HepG2 (cell line): Measurements from ENCODE around the gene GLIS1. TPM values are rescaled to one million over a fixed set of nuclear protein-coding genes. Genes with fewer than 3 reads are reported as not detected.

Experiments
- ATAC-seq: fragments of 200-7000 bp; cut with Tn5 transposase; 3 replicates; pipeline ENCODE4 v1.9.1; 2020; ENCODE audit warnings: mild to moderate bottlenecking, moderate library complexity
- BruUV-seq: library from RNA; stranded (reverse); fragments of 400-500 nt; replicated peaks from 2 replicates; lab custom pipeline; 2021; lab: Mats Ljungman, UMichigan
- CTCF ChIA-PET: fragments of 300-600 bp; formaldehyde crosslinking; extraction: SDS; loops from one replicate; lab custom pipeline; 2021; ENCODE audit warnings: low total read pairs, inconsistent platforms, low intra/inter-chr PET ratio; lab: Yijun Ruan, JAX
- POLR2A ChIA-PET: fragments of 350-600 bp; sonication (Branson Sonifier 250); formaldehyde crosslinking; loops from one replicate; lab custom pipeline; 2020; ENCODE audit warnings: antibody characterized with exemption, inconsistent platforms; lab: Yijun Ruan, JAX
- DNase-seq: peaks from one replicate; pipeline ENCODE4 v3.0.0-alpha.2; 2015; ENCODE audit warnings: low spot score
- FAIRE-seq: peaks from 3 replicates; lab custom pipeline; 2011; peaks lifted over from hg19 to GRCh38; lab: Jason Lieb, UNC
- H2AFZ ChIP-seq: one replicate; pipeline ENCODE4 v1.6.1; 2011; ENCODE audit warnings: low read length, inconsistent platforms
- H3K27ac ChIP-seq: fragments of 300-600 bp; 3 replicates; pipeline ENCODE4 v1.8.0; 2011; ENCODE audit warnings: mixed run types, mild to moderate bottlenecking, mixed read lengths, low read length, inconsistent platforms; ENCODE audit not compliant: insufficient read depth; ENCODE audit errors: extremely low read length
- H3K27me3 ChIP-seq, 2 experiments: fragments of 200-600 bp in 1 of 2; 2 replicates in 1 of 2; 3 replicates in 1 of 2; pipeline versions ENCODE4 v1.6.0 to v1.8.0; 2011; ENCODE audit warnings: low read length in 2 of 2, mild to moderate bottlenecking in 2 of 2, moderate library complexity in 2 of 2, inconsistent platforms in 1 of 2; ENCODE audit not compliant: insufficient read depth in 2 of 2, control insufficient read depth in 1 of 2
- H3K36me3 ChIP-seq, 2 experiments: fragments of 200-600 bp in 1 of 2; replicated peaks in 1 of 2; 2 replicates in 1 of 2; 3 replicates in 1 of 2; pipeline versions ENCODE4 v1.5.1 to v1.8.0; 2011; ENCODE audit warnings: low read length in 2 of 2, inconsistent platforms in 1 of 2; ENCODE audit not compliant: insufficient read depth in 2 of 2, control insufficient read depth in 1 of 2
- H3K4me1 ChIP-seq: 2 replicates; pipeline ENCODE4 v1.5.1; 2012; ENCODE audit warnings: low read length, inconsistent platforms; ENCODE audit not compliant: insufficient read depth
- H3K4me2 ChIP-seq: 2 replicates; pipeline ENCODE4 v1.6.0; 2011; ENCODE audit warnings: low read depth, low read length, inconsistent platforms
- H3K4me3 ChIP-seq, 3 experiments: fragments of 200-600 bp in 1 of 3; sonication (generic), shearing (Covaris generic) in 1 of 3; replicated peaks in 1 of 3; 2 replicates each; pipeline ENCODE4 v1.5.1; 2011 to 2016; ENCODE audit warnings: low read length in 3 of 3, inconsistent platforms in 2 of 3, low read depth in 2 of 3, mild to moderate bottlenecking in 2 of 3, control low read depth in 1 of 3, mixed read lengths in 1 of 3; ENCODE audit not compliant: insufficient read depth in 1 of 3
- H3K79me2 ChIP-seq: one replicate; pipeline ENCODE4 v1.6.1; 2011; ENCODE audit warnings: low read length, inconsistent platforms; ENCODE audit not compliant: insufficient read depth
- H3K9ac ChIP-seq: 2 replicates; pipeline ENCODE4 v1.6.0; 2011; ENCODE audit warnings: mild to moderate bottlenecking, low read depth, low read length, inconsistent platforms; ENCODE audit not compliant: insufficient read depth
- H3K9me3 ChIP-seq: 2 replicates; pipeline ENCODE4 v1.5.1; 2012; ENCODE audit warnings: mild to moderate bottlenecking, low read length
- H4K20me1 ChIP-seq: 2 replicates; pipeline ENCODE4 v1.6.0; 2011; ENCODE audit warnings: inconsistent platforms, mild to moderate bottlenecking, low read length, moderate library complexity; ENCODE audit not compliant: insufficient read depth
- CEBPB ChIP-seq: IDR thresholded peaks from 2 replicates; pipeline ENCODE4 v1.6.1; 2011; ENCODE audit warnings: low read depth, low read length, improper control_type of control experiment, borderline replicate concordance
- ELF4 ChIP-seq: sonication (generic); formaldehyde crosslinking; IDR thresholded peaks from 2 replicates; pipeline ENCODE4 v1.5.0; 2020; ENCODE audit warnings: missing genetic modification reagents, mild to moderate bottlenecking, moderate library complexity, borderline replicate concordance
- GRHL1 ChIP-seq: sonication (generic); formaldehyde crosslinking; conservative IDR thresholded peaks from 2 replicates; pipeline ENCODE4 v1.8.0; 2022; ENCODE audit warnings: missing genetic modification reagents
- HNF4A ChIP-seq: sonication (generic); formaldehyde crosslinking; IDR thresholded peaks from 2 replicates; pipeline ENCODE4 v1.4.0; 2020; ENCODE audit warnings: missing genetic modification reagents
- MTF1 ChIP-seq: sonication (generic); formaldehyde crosslinking; IDR thresholded peaks from 2 replicates; pipeline ENCODE4 v1.5.0; 2020; ENCODE audit warnings: missing genetic modification reagents
- POLR2G ChIP-seq: fragments of 200-400 bp; formaldehyde crosslinking; IDR thresholded peaks from 2 replicates; pipeline ENCODE4 v1.6.1; 2018; ENCODE audit warnings: mild to moderate bottlenecking, low read depth, low read length, moderate library complexity
- PTBP1 ChIP-seq: fragments of 200-400 bp; formaldehyde crosslinking; IDR thresholded peaks from 2 replicates; pipeline ENCODE4 v1.6.1; 2018; ENCODE audit warnings: low read length, low read depth; ENCODE audit not compliant: poor library complexity, severe bottlenecking
- TRIM24 ChIP-seq: sonication (generic); formaldehyde crosslinking; IDR thresholded peaks from 2 replicates; pipeline ENCODE4 v1.8.0; 2022; ENCODE audit warnings: mild to moderate bottlenecking, missing genetic modification reagents
- ZNF12 ChIP-seq: sonication (generic); formaldehyde crosslinking; IDR thresholded peaks from 2 replicates; pipeline ENCODE4 v1.5.0; 2020; ENCODE audit warnings: missing genetic modification reagents
- ZNF280D ChIP-seq: sonication (generic); formaldehyde crosslinking; IDR thresholded peaks from 2 replicates; pipeline ENCODE4 v1.5.1; 2020; ENCODE audit warnings: mild to moderate bottlenecking, missing genetic modification reagents
- ZNF549 ChIP-seq: sonication (generic); formaldehyde crosslinking; IDR thresholded peaks from 2 replicates; pipeline ENCODE4 v1.5.0; 2020; ENCODE audit warnings: missing genetic modification reagents
- WGBS: methylation state at CpG from one replicate; pipeline ENCODE4 v1.1.6; 2017; ENCODE audit warnings: low lambda C conversion rate; 5-methylcytosine and 5-hydroxymethylcytosine counted together
- in situ Hi-C: cut with HindIII; loops from 2 replicates; pipeline ENCODE4 v1.10.0; 2017; ENCODE audit warnings: low pct_unique_long_range_greater_than_20kb; ENCODE audit not compliant: extremely low pct_ligation_motif_present
- intact Hi-C: fragments of 100-400 bp; cut with micrococcal nuclease; formaldehyde crosslinking; loops from one replicate; pipeline ENCODE4 v1.10.0; 2022; ENCODE audit not compliant: unreplicated experiment
- polyA plus RNA-seq, 8 experiments: library from polyadenylated mRNA; depleted of rRNA in 3 of 8; stranded (reverse) in 7 of 8; unstranded in 1 of 8; fragments of >200 nt; fragmentation: Illumina TruSeq in 4 of 8; extraction: Trizol in 4 of 8; gene quantifications; 2 replicates each; pipeline versions ENCODE4 v1.2.1 to v1.2.3, GENCODE V29; 2011 to 2016; ENCODE audit warnings: low read depth in 4 of 8, missing spikeins in 1 of 8, mixed read lengths in 1 of 8; ENCODE audit not compliant: insufficient read depth in 1 of 8
- total RNA-seq, 5 experiments: library from RNA; depleted of rRNA; stranded (reverse); fragments of >200 nt; fragmentation: Illumina TruSeq; extraction: Trizol; gene quantifications; 2 replicates each; pipeline ENCODE4 v1.2.3, GENCODE V29; 2016; ENCODE audit warnings: low read depth in 1 of 5
- TF ChIP-seq, protein P1 (sequence below): fragments of 450-650 bp; IDR thresholded peaks from 2 replicates; pipeline ENCODE4 v1.6.1; 2017; ENCODE audit warnings: mild to moderate bottlenecking
- TF ChIP-seq, protein P2 (sequence below): sonication (generic); formaldehyde crosslinking; conservative IDR thresholded peaks from 2 replicates; pipeline ENCODE4 v1.4.0; 2020; ENCODE audit warnings: missing genetic modification reagents
- TF ChIP-seq, protein P3 (sequence below): IDR thresholded peaks from 2 replicates; pipeline ENCODE4 v1.6.1; 2012; ENCODE audit warnings: inconsistent platforms

GLIS1 gene
- total and polyA plus RNA-seq, 2 of the 13 experiments (the other 11 are each of a cell fraction or from before 2014, with no cell fraction given), result 0.03 TPM; not detected in 1

- in situ Hi-C loops, result no loop called here
- Histone ChIP-seq H3K79me2 (no peaks in the 10 kb centered on the region), H2AFZ (no peak overlapping the region), H4K20me1 (no peaks in the 10 kb centered on the region), H3K27me3 (peaks cover 4 to 20% of the 10 kb centered on the region in 2 experiments; a peak in 2 of 5 replicates), H3K27ac (no peak overlapping the region), H3K4me2 (no peak overlapping the region), H3K9me3 (no peaks in the 10 kb centered on the region), H3K4me1 (peaks cover 10% of the 10 kb centered on the region), H3K36me3 (no peaks in the 10 kb centered on the region), H3K9ac (no peak overlapping the region), H3K4me3 (no peak overlapping the region)
- ChIA-PET CTCF (no interaction called here), POLR2A (no interaction called here)
- FAIRE-seq (no peak), DNase-seq (no peak), ATAC-seq (no peak)
- intact Hi-C loops, result no loop called here
- 38% methylated on average over 5 of the region's 11 CpGs for WGBS
- BruUV-seq, result no TSS peak
- no peak for TF ChIP-seq ZNF549 (CRISPR knock-in tag)
- no peak for TF ChIP-seq MTF1 (CRISPR knock-in tag)
- no peak for TF ChIP-seq CEBPB
- no peak for TF ChIP-seq ZNF280D (CRISPR knock-in tag)
- TF ChIP-seq PTBP1, result no peak
- no peak for TF ChIP-seq ELF4 (CRISPR knock-in tag)
- TF ChIP-seq HNF4A (CRISPR knock-in tag), result no peak
- TF ChIP-seq, protein P1, sequence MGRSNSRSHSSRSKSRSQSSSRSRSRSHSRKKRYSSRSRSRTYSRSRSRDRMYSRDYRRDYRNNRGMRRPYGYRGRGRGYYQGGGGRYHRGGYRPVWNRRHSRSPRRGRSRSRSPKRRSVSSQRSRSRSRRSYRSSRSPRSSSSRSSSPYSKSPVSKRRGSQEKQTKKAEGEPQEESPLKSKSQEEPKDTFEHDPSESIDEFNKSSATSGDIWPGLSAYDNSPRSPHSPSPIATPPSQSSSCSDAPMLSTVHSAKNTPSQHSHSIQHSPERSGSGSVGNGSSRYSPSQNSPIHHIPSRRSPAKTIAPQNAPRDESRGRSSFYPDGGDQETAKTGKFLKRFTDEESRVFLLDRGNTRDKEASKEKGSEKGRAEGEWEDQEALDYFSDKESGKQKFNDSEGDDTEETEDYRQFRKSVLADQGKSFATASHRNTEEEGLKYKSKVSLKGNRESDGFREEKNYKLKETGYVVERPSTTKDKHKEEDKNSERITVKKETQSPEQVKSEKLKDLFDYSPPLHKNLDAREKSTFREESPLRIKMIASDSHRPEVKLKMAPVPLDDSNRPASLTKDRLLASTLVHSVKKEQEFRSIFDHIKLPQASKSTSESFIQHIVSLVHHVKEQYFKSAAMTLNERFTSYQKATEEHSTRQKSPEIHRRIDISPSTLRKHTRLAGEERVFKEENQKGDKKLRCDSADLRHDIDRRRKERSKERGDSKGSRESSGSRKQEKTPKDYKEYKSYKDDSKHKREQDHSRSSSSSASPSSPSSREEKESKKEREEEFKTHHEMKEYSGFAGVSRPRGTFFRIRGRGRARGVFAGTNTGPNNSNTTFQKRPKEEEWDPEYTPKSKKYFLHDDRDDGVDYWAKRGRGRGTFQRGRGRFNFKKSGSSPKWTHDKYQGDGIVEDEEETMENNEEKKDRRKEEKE, result no peak
- no peak for TF ChIP-seq GRHL1
- no peak for TF ChIP-seq TRIM24 (CRISPR knock-in tag)
- no peak for TF ChIP-seq POLR2G
- no peak for TF ChIP-seq ZNF12 (CRISPR knock-in tag)
- TF ChIP-seq, protein P2, sequence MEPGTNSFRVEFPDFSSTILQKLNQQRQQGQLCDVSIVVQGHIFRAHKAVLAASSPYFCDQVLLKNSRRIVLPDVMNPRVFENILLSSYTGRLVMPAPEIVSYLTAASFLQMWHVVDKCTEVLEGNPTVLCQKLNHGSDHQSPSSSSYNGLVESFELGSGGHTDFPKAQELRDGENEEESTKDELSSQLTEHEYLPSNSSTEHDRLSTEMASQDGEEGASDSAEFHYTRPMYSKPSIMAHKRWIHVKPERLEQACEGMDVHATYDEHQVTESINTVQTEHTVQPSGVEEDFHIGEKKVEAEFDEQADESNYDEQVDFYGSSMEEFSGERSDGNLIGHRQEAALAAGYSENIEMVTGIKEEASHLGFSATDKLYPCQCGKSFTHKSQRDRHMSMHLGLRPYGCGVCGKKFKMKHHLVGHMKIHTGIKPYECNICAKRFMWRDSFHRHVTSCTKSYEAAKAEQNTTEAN (CRISPR knock-in tag), result no peak
- TF ChIP-seq, protein P3, sequence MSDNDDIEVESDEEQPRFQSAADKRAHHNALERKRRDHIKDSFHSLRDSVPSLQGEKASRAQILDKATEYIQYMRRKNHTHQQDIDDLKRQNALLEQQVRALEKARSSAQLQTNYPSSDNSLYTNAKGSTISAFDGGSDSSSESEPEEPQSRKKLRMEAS, result no peak
Observed at GRCh38 chr1:53662169-53662568, 76.8 kb downstream of the GLIS1 start.
